ENCODE data around the gene HOTAIR. TPM values are rescaled to one million over a fixed set of nuclear protein-coding genes. Genes with fewer than 3 reads are reported as not detected.

HOTAIR gene
- total and polyA plus RNA-seq, 4 donors, result not detected

GRCh38 chr12:53949631-53950436, 24.9 kb downstream of the HOTAIR start:
- 5% methylated on average over 34 of the region's 34 CpGs for WGBS
- Histone ChIP-seq H3K36me3 (ENCODE audit: control insufficient read depth in 4 of 4, insufficient read depth in 3 of 4, low read depth in 1 of 4, low read length in 3 of 4) (no peaks in the 10 kb centered on the region), H3K27ac (ENCODE audit: low read depth in 1 of 2, low read length in 2 of 2) (no peak overlapping the region), H3K27me3 (ENCODE audit: control insufficient read depth in 4 of 4, insufficient read depth in 4 of 4, low read length in 3 of 4) (peaks cover 3 to 33% (median 27%) of the 10 kb centered on the region in 4 donors), H3K9me3 (ENCODE audit: control insufficient read depth in 4 of 4, low read length in 3 of 4) (peaks cover 0 to 4% (median 0%) of the 10 kb centered on the region in 4 donors), H3K4me1 (ENCODE audit: control insufficient read depth in 4 of 4, insufficient read depth in 4 of 4, low read length in 3 of 4) (peaks cover 0 to 2% (median 0%) of the 10 kb centered on the region in 4 donors), H3K9ac (ENCODE audit: low read depth in 1 of 2, low read length in 2 of 2) (no peak overlapping the region), H3K4me3 (ENCODE audit: low read depth in 1 of 3, low read length in 3 of 3) (no peak overlapping the region)
- TF ChIP-seq SP1 (IDR thresholded peaks at IDR 0.05) (no peak), CTCF (IDR thresholded peaks at IDR 0.05; ENCODE audit: low read depth, low read length, missing input control) (no peak)
- no peak for DNase-seq (ENCODE audit: low spot score)

- Histone ChIP-seq H3K27me3 (ENCODE audit: control insufficient read depth in 4 of 4, insufficient read depth in 4 of 4, low read length in 3 of 4) (peaks cover 3 to 40% (median 29%) of the 10 kb centered on the region in 4 donors), H3K36me3 (ENCODE audit: control insufficient read depth in 4 of 4, insufficient read depth in 3 of 4, low read depth in 1 of 4, low read length in 3 of 4) (no peaks in the 10 kb centered on the region), H3K27ac (ENCODE audit: low read depth in 1 of 2, low read length in 2 of 2) (no peak overlapping the region), H3K4me3 (ENCODE audit: low read depth in 1 of 3, low read length in 3 of 3) (no peak overlapping the region), H3K4me1 (ENCODE audit: control insufficient read depth in 4 of 4, insufficient read depth in 4 of 4, low read length in 3 of 4) (peaks cover 0 to 2% (median 0%) of the 10 kb centered on the region in 4 donors), H3K9ac (ENCODE audit: low read depth in 1 of 2, low read length in 2 of 2) (no peak overlapping the region), H3K9me3 (ENCODE audit: control insufficient read depth in 4 of 4, low read length in 3 of 4) (peaks cover 0 to 4% (median 0%) of the 10 kb centered on the region in 4 donors)
- DNase-seq (ENCODE audit: low spot score), result no peak
- 39% methylated on average over 9 of the region's 9 CpGs for WGBS
- TF ChIP-seq GABPA (IDR thresholded peaks at IDR 0.05 in 1 of 2, conservative IDR thresholded peaks at IDR 0.05 in 1 of 2) (no peak), REST (IDR thresholded peaks at IDR 0.05) (no peak), CTCF (IDR thresholded peaks at IDR 0.05; ENCODE audit: low read depth, low read length, missing input control) (no peak), EGR1 (IDR thresholded peaks at IDR 0.05; ENCODE audit: low read depth in 2 of 2) (no peak), YY1 (IDR thresholded peaks at IDR 0.05) (no peak), FOXA2 (IDR thresholded peaks at IDR 0.05) (no peak), HNF4G (IDR thresholded peaks at IDR 0.05) (no peak), ATF3 (IDR thresholded peaks at IDR 0.05) (no peak), ZBTB33 (IDR thresholded peaks at IDR 0.05) (no peak), TAF1 (conservative IDR thresholded peaks at IDR 0.05) (no peak), SP1 (IDR thresholded peaks at IDR 0.05) (no peak)
Observed at GRCh38 chr12:53948650-53949593, 25.8 kb downstream of the HOTAIR start.
